NK-92 (cell line): ENCODE results near the gene USP53.
"Not testable (repeated sequence)": the region's sequence is repeated elsewhere in the genome, so short reads cannot be mapped to it uniquely, and the experiment has no call there.

Experiments
- DNase-seq: peaks from one replicate; lab custom pipeline; 2025; ENCODE audit not compliant: unreplicated experiment; lab: John Stamatoyannopoulos, UW

Gene USP53

DNA sequence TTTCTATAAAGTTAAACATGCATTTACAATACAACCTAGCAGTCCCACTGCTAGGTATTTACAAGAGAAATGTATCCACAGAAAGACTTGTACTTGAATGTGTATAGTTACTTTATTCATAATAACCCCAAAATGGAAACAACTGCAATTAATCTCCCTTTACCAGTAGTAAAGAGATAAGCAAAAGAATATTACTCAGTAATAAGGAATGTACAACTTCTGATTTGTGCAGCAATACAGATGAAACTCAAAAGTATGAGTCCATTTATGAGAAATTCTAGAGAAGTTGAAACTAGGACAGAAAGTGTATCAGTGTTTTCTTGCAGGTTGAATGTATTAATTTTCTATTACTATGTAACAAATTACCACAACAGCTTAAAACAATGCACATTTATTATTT lies 15.2 kb downstream of the USP53 start:
- no peak for DNase-seq

DNA sequence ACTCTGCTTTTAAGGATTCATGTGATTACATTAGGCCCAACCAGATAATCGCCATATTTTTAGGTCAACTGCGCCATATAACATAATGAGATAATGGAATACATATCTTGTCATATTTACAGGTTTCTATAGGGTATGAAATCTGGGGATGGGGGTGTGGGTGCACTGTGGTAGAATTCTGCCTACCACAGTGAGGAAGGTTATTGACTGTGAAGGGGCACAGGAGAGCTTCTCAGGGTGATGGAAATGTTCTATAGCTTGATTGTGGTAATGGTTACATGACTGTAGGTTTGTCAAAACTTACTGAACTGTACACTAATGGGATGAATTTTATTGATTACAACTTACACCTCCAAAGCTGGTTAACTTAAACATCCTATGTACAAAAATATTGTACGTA lies 15.9 kb downstream of the USP53 start:
- no peak for DNase-seq

DNA sequence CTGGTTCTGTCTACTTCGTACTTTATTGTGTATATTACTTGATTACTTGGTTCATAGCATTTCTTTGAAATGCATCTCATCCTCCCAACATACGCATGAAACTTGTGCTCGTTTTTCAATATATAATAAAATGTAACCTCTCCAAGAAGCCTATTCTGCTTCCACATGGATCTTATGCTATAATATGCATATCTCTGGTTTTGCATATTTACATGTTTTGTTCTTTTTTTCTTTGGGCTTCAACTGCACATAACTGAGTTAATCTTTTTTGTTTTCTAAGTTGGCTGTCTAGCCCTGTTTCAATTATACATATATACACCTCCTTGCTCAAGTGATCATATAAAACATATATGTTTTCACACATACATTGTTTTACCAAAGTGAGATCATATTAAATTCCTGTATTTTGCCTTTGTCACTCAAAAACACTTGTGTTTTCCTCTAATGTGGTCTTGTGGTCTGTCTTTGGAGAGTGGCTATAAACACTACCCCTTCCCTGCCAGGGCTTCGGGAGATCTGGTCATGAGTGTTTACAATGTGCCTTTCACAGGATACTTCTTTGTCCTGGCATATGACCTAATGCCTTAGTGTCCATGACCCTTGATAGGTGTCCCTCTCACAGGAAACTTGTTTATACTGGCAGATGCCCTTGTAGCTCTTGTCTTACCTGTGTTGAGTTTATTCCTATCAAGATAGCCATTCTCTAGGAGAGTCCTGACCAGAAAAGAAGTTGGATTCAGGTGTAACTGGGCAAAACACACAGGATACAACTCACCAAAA lies 17.6 kb downstream of the USP53 start:
- no peak for DNase-seq

DNA sequence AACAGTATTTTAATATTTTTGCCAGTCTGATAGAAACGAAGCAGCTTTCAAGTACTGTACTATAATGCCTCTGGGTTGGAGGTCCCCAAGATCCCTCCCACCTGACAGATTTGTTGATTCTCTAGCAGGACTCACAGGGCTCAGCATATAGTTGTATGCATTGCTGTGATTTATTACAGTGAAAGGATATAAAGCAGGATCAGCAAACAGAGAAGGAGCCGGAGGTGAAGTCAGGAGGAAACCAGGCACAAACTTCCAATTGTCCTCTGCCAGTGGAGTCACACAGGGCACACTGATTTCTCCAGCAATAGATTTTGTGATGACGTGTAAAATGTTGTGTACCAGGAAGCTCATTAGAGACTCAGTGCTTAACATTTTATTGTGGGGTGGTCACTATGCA lies 19.0 kb downstream of the USP53 start:
- DNase-seq, result no peak

- DNase-seq, result no peak
Observed at GRCh38 chr4:119232286-119232685, 19.8 kb downstream of the USP53 start.

- DNase-seq, result no peak
Observed at GRCh38 chr4:119233191-119233590, 20.7 kb downstream of the USP53 start.

DNA sequence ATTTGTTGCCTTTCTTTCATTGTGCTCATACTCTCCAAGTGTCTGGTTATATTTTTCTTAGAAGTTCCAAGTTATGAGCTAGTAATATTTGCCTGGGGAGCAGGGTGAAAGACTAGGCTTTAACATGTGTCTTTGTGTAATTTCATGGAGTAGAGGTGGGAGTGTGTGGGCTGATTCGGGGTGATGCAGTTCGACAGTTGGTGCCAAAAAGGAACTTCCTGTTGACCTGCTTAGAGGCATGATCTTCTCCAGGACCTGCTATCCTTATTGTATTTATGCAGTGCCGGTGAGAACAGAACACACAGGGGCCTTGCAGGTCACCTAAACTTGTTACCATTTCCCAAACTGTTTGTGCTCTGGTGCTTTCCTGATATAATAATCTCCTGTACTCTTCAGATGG lies 21.2 kb downstream of the USP53 start:
- no peak for DNase-seq

DNA sequence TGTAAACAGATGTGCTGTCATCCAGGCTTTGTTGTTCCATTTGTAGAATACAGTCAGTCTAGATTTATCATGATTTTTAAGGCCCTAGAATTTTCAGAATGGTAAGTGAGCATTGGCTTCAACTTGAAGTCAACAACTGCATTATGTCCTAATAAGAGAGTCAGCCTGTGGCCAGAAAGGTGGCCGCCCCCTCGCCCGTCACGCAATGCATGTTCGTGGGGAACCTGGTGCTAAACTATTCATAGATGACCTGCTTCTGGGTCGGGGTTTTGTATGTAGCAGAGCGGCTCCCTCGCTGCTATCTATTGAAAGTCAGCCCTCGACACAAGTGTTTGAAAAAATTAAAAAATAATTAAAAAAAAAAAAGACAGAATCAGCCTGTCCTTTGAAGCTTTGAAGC lies 24.7 kb downstream of the USP53 start:
- DNase-seq, result no peak

DNA sequence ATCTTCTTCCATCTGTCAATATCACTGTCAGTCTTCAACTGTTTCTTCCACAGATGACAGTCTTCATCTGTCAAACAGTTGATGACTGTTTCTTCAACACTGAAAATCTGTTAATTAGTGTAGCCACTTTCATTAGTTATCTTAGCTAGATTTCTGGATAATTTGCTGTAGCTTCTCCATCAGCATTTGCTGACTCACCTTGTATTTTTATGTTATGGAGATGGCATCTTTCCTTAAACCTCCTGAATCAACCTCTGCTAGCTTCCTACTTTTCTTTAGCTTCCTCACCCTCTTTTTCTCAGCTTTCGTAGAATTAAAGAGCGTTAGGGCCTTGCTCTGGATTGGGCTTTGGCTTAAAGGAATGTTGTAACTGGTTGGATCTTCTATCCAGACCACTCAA lies 25.1 kb downstream of the USP53 start:
- no peak for DNase-seq

GRCh38 chr4:119238068-119238722 lies 25.7 kb downstream of the USP53 start:
- DNase-seq, result no peak

DNA sequence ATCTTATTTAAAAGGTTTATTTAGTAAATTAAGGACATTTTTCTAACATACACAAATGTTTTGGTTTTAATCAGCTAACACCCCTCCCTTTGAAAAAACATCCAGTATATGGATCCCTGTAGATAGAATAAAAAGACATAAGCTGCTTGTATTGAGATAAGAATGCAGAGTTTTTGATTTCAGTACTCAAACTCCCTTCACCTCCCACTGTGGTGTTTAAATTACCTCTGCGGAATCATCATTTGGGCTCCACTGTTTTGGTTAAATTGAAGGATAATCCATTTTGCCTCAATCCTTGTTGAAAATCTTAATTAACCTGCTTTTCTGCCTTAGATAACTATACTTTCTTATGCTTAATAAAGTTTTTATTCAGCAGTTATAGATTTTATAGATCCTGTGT lies 27.6 kb downstream of the USP53 start:
- no peak for DNase-seq

DNA sequence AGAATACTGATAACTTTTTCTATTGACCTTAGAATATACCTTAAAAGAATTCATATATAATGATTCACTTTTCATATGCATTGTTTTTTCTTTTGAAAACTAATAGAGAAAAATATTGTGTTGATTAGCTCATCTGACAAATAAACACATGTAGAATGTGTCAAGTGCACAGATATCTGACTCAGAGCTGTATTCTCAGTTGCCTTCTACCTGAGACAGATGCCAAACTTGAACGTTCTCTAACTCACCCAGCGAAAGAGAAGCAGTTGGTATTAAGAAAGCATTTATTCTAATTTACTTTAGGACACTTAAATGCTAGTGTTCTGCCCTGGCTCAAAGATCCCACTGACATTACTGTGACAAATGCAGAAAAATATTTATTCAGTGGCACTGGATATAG lies 28.1 kb downstream of the USP53 start:
- no peak for DNase-seq

DNA sequence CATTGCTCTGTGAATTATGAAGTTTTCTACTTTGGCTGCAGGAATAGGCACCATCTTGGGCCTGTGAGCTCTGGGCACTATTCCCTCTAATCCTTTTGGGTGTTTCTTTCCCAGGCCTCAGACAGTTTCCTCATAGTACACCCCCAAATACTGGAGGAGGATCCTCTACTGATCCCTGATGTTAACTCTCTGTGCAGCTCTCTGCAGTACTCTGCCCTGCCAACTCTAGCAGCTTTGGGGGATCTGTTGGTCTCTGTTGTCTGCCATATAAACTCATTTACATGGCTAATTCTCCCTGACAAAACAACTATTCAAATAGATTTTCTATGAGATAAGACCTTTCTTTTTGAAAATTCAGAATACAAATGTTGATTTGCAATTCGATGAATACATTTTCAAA lies 29.9 kb downstream of the USP53 start:
- DNase-seq, result no peak

GRCh38 chr4:119243868-119244267 lies 31.4 kb downstream of the USP53 start:
- no peak for DNase-seq

DNA sequence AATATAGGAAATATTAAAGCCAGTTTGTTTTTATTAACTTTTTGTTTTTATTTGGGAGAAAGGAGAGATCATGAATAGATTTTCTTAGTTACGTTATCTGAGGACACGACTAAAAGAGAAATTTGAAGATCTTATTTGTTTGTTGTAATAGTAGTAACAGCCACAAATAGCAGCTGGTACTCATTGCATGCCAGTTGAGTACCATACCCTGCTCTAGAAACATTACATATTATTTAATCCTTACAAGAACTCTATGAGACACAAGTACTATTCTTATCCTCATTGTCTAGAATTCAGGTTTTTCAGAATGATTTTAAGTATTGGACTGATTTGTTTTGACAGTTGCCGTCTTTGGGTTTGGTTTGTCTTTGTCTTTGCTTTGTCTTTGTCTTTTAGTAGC lies 31.8 kb downstream of the USP53 start:
- DNase-seq, result no peak

GRCh38 chr4:119244832-119245231 lies 32.3 kb downstream of the USP53 start:
- DNase-seq, result no peak

- DNase-seq, result no peak
Observed at GRCh38 chr4:119246177-119246733, 33.7 kb downstream of the USP53 start.

DNA sequence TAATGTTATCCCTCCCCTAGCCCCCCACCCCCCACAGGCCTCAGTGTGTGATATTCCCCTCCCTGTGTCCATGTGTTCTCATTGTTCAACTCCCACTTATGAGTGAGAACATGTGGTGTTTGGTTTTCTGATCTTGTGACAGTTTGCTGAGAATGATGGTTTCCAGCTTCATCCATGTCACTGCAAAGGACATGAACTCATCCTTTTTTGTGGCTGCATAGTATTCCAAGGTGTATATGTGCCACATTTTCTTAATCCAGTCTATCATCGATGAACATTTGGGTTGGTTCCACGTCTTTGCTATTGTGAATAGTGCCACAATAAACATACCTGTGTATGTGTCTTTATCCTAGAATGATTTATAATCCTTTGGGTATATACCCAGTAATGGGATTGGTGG lies 38.5 kb downstream of the USP53 start:
- DNase-seq, result not testable (repeated sequence)

- DNase-seq, result not testable (repeated sequence)
Observed at GRCh38 chr4:119255223-119255622, 42.7 kb downstream of the USP53 start.

DNA sequence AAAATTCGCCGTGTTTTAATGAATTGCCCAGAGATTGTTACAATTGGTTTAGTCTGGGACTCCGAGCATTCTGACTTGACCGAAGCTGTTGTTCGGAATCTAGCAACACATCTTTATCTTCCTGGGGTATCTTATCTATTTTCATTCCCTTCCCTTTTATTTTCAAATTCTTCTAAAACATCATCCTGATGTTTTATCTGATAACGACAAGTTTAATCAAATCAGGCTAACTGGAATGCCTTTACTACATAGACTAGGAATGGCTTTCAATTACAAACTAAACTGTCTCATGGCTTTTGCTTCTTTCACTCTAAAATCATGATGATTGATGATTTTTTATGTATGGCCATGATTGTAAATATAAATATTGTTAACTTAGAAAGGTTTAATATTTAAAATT lies 48.0 kb downstream of the USP53 start:
- DNase-seq, result no peak

- no peak for DNase-seq
Observed at GRCh38 chr4:119261986-119262385, 49.5 kb downstream of the USP53 start.

- DNase-seq, result no peak
Observed at GRCh38 chr4:119264743-119265142, 52.2 kb downstream of the USP53 start.
